B cell (primary cell): Measurements from ENCODE around the gene AFDN.

Experiments
- EZH2 ChIP-seq: IDR thresholded peaks from 2 replicates; pipeline ENCODE4 v1.6.1; 2012; ENCODE audit warnings: borderline replicate concordance, low read depth, mild to moderate bottlenecking, moderate library complexity, low read length; ENCODE audit not compliant: insufficient read depth, poor library complexity, severe bottlenecking
- TF ChIP-seq, protein P1 (sequence below): fragments of 200-600 bp; IDR thresholded peaks from one replicate; pipeline ENCODE4 v1.8.0; 2022; ENCODE audit warnings: antibody characterized with exemption, mild to moderate bottlenecking

DNA sequence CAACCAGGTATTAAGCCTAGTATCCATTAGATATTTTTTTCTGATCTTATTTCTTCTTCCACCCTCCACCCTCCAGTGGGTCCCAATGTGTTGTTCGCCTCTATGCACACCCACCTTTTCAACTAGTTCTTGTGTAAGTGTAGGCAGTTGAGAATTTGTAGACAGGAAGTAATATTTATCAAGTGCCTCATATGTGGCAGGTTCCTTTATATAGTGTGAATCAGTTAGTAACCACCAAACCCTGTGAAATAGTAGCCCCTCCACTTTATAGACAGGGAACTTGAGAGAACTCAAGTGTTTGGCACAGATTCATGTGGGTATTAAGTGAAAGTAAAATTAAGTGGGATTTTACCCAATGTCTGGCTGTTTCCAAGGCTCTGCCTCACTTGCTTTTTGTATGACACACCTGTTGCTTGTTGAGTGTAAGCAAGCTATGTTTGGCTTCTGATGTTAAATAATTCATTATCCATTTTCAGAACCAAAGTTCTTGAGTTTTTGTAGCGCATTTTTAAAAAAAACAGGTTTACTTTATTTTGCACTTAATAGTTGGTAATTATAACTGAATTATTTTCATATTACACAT, 24.8 kb downstream of the AFDN start:
- TF ChIP-seq, protein P1, sequence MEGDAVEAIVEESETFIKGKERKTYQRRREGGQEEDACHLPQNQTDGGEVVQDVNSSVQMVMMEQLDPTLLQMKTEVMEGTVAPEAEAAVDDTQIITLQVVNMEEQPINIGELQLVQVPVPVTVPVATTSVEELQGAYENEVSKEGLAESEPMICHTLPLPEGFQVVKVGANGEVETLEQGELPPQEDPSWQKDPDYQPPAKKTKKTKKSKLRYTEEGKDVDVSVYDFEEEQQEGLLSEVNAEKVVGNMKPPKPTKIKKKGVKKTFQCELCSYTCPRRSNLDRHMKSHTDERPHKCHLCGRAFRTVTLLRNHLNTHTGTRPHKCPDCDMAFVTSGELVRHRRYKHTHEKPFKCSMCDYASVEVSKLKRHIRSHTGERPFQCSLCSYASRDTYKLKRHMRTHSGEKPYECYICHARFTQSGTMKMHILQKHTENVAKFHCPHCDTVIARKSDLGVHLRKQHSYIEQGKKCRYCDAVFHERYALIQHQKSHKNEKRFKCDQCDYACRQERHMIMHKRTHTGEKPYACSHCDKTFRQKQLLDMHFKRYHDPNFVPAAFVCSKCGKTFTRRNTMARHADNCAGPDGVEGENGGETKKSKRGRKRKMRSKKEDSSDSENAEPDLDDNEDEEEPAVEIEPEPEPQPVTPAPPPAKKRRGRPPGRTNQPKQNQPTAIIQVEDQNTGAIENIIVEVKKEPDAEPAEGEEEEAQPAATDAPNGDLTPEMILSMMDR: no peak
- no peak for TF ChIP-seq EZH2
